ENCODE data around the gene FZD2.
"Not testable (repeated sequence)": the region's sequence is repeated elsewhere in the genome, so short reads cannot be mapped to it uniquely, and the experiment has no call there.

FZD2 gene

GRCh38 chr17:44546671-44547606 is 10.3 kb upstream of the FZD2 start:
- DNase-seq (ENCODE audit: low read depth), result no peak

- DNase-seq (ENCODE audit: low read depth), result no peak
These were observed 9.5 kb upstream of the FZD2 start for GRCh38 chr17:44547625-44548267.

GRCh38 chr17:44548376-44549230 is 8.7 kb upstream of the FZD2 start:
- no peak for DNase-seq (ENCODE audit: low read depth)

- DNase-seq (ENCODE audit: low read depth), result no peak
These were observed 7.6 kb upstream of the FZD2 start for GRCh38 chr17:44549686-44550085.

- no peak for DNase-seq (ENCODE audit: low read depth)
These were observed 4.9 kb upstream of the FZD2 start for GRCh38 chr17:44552361-44552760.

GRCh38 chr17:44555099-44555498 is 2.2 kb upstream of the FZD2 start:
- DNase-seq (ENCODE audit: low read depth), result no peak

GRCh38 chr17:44556166-44556831 is 985 bp upstream of the FZD2 start:
- no peak for DNase-seq (ENCODE audit: low read depth)

GRCh38 chr17:44557651-44558285 is 484 bp downstream of the FZD2 start:
- no peak for DNase-seq (ENCODE audit: low read depth)

GRCh38 chr17:44558334-44558709 is 1.0 kb downstream of the FZD2 start:
- DNase-seq (ENCODE audit: low read depth), result no peak

GRCh38 chr17:44558710-44559633 is 1.7 kb downstream of the FZD2 start:
- DNase-seq (ENCODE audit: low read depth), result no peak

GRCh38 chr17:44559634-44560554 is 2.6 kb downstream of the FZD2 start:
- DNase-seq (ENCODE audit: low read depth), result no peak

- DNase-seq (ENCODE audit: low read depth), result no peak
These were observed 3.9 kb downstream of the FZD2 start for GRCh38 chr17:44561237-44561623.

GRCh38 chr17:44564429-44564828 is 7.1 kb downstream of the FZD2 start:
- no peak for DNase-seq (ENCODE audit: low read depth)

GRCh38 chr17:44565866-44566443 is 8.7 kb downstream of the FZD2 start:
- DNase-seq (ENCODE audit: low read depth), result no peak

GRCh38 chr17:44568311-44568944 is 11.1 kb downstream of the FZD2 start:
- DNase-seq (ENCODE audit: low read depth), result not testable (repeated sequence)

GRCh38 chr17:44568945-44569858 is 11.9 kb downstream of the FZD2 start:
- no peak for DNase-seq (ENCODE audit: low read depth)

- no peak for DNase-seq (ENCODE audit: low read depth)
These were observed 15.5 kb downstream of the FZD2 start for GRCh38 chr17:44572801-44573200.

All from stimulated activated CD8-positive, alpha-beta memory T cell treated with anti-CD3 and anti-CD28 coated beads, Interleukin-4, amount 100 ng/mL, for 24 hours (primary cell).